SK-N-SH (cell line): ENCODE data around the gene PDXP.

Experiments used
- CTCF ChIP-seq: fragments of 200-600 bp; sonication (generic); IDR thresholded peaks from 2 replicates; pipeline ENCODE4 v1.6.1; 2017; ENCODE audit warnings: antibody characterized with exemption, mild to moderate bottlenecking, moderate library complexity
- MAX ChIP-seq: IDR thresholded peaks from 2 replicates; pipeline ENCODE4 v1.4.0; 2012; ENCODE audit warnings: low read depth
- RAD21 ChIP-seq: IDR thresholded peaks from 2 replicates; pipeline ENCODE4 v1.6.1; 2012; ENCODE audit warnings: mild to moderate bottlenecking, low read length
- SIN3A ChIP-seq: IDR thresholded peaks from 2 replicates; pipeline ENCODE4 v1.6.1; 2012; ENCODE audit warnings: low read depth, mild to moderate bottlenecking, low read length, moderate library complexity, borderline replicate concordance
- SMC3 ChIP-seq: IDR thresholded peaks from 2 replicates; pipeline ENCODE4 v1.6.1; 2012; ENCODE audit warnings: low read depth, low read length, improper control_type of control experiment
- YY1 ChIP-seq: IDR thresholded peaks from 2 replicates; pipeline ENCODE4 v1.4.0; 2012; ENCODE audit warnings: low read depth, mild to moderate bottlenecking

- no peak for TF ChIP-seq SMC3
- TF ChIP-seq CTCF = no peak
- no peak for TF ChIP-seq MAX
- TF ChIP-seq RAD21 = no peak
- no peak for TF ChIP-seq YY1
- no peak for TF ChIP-seq SIN3A
Observed at GRCh38 chr22:37625737-37626136, 32.8 kb upstream of the PDXP start.
